ENCODE results near the gene MYLK2.

Gene MYLK2

DNA sequence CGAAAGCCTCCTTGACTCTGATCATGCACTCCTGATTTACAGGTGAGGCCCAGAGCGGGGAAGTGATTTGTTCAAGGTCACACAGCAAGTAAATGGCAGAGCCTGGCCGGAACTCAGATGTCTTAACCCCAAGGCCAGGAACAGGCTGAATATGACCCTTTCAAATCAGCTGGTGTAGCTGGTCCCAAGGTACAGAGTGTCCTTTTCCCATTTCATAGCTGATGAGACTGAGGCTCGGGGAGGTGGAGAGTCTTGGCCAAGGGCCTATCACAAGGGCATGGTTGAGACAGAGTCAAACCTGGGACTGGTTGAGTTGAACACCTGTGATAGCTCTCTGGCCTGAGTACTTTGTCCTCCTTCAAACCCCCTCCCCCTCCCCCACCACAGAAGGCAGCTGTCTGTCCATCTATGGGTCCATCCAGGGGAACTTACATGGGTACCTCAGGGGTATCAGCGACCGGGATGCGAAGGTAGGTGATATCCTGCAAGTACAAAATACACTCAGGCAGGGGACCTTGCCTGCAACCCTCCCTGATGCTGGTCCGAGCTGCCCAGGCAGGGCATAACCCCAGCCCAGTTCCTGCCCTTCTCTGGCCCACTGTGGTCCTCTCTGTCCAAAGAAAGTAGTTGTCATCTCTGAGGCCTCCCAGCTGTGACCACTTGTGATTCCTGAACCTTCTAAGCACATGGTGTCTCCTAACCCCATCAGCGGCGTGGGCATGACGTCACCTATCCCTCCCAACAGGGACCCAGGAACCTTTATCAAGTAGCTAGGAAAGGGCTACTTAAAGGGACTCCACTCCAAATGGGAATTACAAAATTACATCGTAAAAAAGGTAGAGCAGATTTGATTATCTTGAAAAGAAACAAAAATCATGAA is 45.6 kb downstream of the MYLK2 start:
- TF ChIP-seq TAF1 (IDR thresholded peaks at IDR 0.05; ENCODE audit: borderline replicate concordance, insufficient read depth, low read length): no peak
- TF ChIP-seq SIN3A (IDR thresholded peaks at IDR 0.05; ENCODE audit: borderline replicate concordance, insufficient read depth, low read length): no peak
- no peak for TF ChIP-seq REST (IDR thresholded peaks at IDR 0.05; ENCODE audit: insufficient read depth in 1 of 2, low read depth in 2 of 2, low read length in 2 of 2)
- TF ChIP-seq POLR2AphosphoS5 (IDR thresholded peaks at IDR 0.05; ENCODE audit: low read depth, low read length): no peak
- no peak for TF ChIP-seq FOXP2 (optimal IDR thresholded peaks at IDR 0.05; ENCODE audit: borderline replicate concordance, extremely low read depth, extremely low read length, insufficient read depth)

DNA sequence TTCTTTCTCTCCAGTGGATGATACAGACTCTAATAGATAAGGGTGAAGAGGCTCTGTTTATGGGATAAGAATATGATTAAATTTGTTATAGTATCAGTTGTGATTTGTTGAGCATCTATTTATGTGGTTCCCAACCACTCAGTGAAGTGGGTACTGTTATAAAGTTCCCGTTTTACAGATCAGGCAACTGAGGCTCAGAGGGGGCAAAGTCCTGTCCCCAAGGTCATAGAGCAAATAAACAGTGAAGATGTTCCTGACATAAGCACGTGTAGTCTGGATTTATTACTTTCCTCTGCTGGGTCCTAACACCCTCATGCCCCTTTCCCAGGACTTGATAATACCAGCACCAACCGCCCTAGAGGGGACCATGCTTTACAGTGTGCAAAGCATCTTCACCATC is 47.1 kb downstream of the MYLK2 start:
- TF ChIP-seq REST (IDR thresholded peaks at IDR 0.05; ENCODE audit: insufficient read depth in 1 of 2, low read depth in 2 of 2, low read length in 2 of 2): no peak

GRCh38 chr20:31868853-31869672 is 49.9 kb downstream of the MYLK2 start:
- TF ChIP-seq POLR2AphosphoS5 (IDR thresholded peaks at IDR 0.05; ENCODE audit: low read depth, low read length) (no peak), FOXP2 (optimal IDR thresholded peaks at IDR 0.05; ENCODE audit: borderline replicate concordance, extremely low read depth, extremely low read length, insufficient read depth) (no peak), REST (IDR thresholded peaks at IDR 0.05; ENCODE audit: insufficient read depth in 1 of 2, low read depth in 2 of 2, low read length in 2 of 2) (no peak), SIN3A (IDR thresholded peaks at IDR 0.05; ENCODE audit: borderline replicate concordance, insufficient read depth, low read length) (no peak), TAF1 (IDR thresholded peaks at IDR 0.05; ENCODE audit: borderline replicate concordance, insufficient read depth, low read length) (no peak)

- TF ChIP-seq TAF1 (IDR thresholded peaks at IDR 0.05; ENCODE audit: borderline replicate concordance, insufficient read depth, low read length) (no peak), FOXP2 (optimal IDR thresholded peaks at IDR 0.05; ENCODE audit: borderline replicate concordance, extremely low read depth, extremely low read length, insufficient read depth) (no peak), SIN3A (IDR thresholded peaks at IDR 0.05; ENCODE audit: borderline replicate concordance, insufficient read depth, low read length) (no peak), POLR2AphosphoS5 (IDR thresholded peaks at IDR 0.05; ENCODE audit: low read depth, low read length) (no peak), REST (IDR thresholded peaks at IDR 0.05; ENCODE audit: insufficient read depth in 1 of 2, low read depth in 2 of 2, low read length in 2 of 2) (no peak)
Observed at GRCh38 chr20:31869673-31869941, 50.5 kb downstream of the MYLK2 start.
